Neuronal stem cell (in vitro differentiated cells): ENCODE measurements around the gene GRIFIN.
A peak's percentile ranks its signal among the peaks of the same experiment; 100 is the strongest.

Source experiments
- DNase-seq: peaks from one replicate; pipeline ENCODE4 v3.0.0-alpha.2; 2013; ENCODE audit warnings: low spot score
- H2AFZ ChIP-seq: one replicate; pipeline ENCODE4 v1.6.1; 2013; ENCODE audit warnings: mild to moderate bottlenecking, low read length, inconsistent platforms
- H2AK5ac ChIP-seq: 2 replicates; pipeline ENCODE4 v1.6.1; 2013; ENCODE audit warnings: low read depth, mild to moderate bottlenecking, inconsistent platforms, low read length, moderate library complexity, mixed read lengths
- H2BK120ac ChIP-seq: 2 replicates; pipeline ENCODE4 v1.6.1; 2013; ENCODE audit warnings: low read depth, mild to moderate bottlenecking, inconsistent platforms, low read length, moderate library complexity, mixed read lengths
- H2BK12ac ChIP-seq: one replicate; pipeline ENCODE4 v1.6.1; 2013; ENCODE audit warnings: low read length, inconsistent platforms
- H2BK15ac ChIP-seq: 2 replicates; pipeline ENCODE4 v1.6.1; 2013; ENCODE audit warnings: mild to moderate bottlenecking, low read length, inconsistent platforms, mixed read lengths
- H2BK5ac ChIP-seq: one replicate; pipeline ENCODE4 v1.6.1; 2013; ENCODE audit warnings: inconsistent platforms, mild to moderate bottlenecking, low read length, moderate library complexity
- H3K14ac ChIP-seq: one replicate; pipeline ENCODE4 v1.6.1; 2013; ENCODE audit warnings: low read length, inconsistent platforms
- H3K18ac ChIP-seq: 2 replicates; pipeline ENCODE4 v1.6.1; 2013; ENCODE audit warnings: low read length, inconsistent platforms
- H3K23ac ChIP-seq: 2 replicates; pipeline ENCODE4 v1.6.1; 2013; ENCODE audit warnings: low read depth, mild to moderate bottlenecking, mixed read lengths, low read length, inconsistent platforms; ENCODE audit not compliant: poor library complexity
- H3K27ac ChIP-seq: replicated peaks from 3 replicates; pipeline ENCODE4 v1.5.1; 2013; ENCODE audit warnings: low read length, inconsistent platforms
- H3K27me3 ChIP-seq, 3 experiments: 2 replicates each; pipeline ENCODE4 v1.6.1; 2013; ENCODE audit warnings: low read length in 3 of 3, mild to moderate bottlenecking in 2 of 3, inconsistent platforms in 1 of 3, low read depth in 1 of 3, mixed read lengths in 1 of 3, moderate library complexity in 1 of 3; ENCODE audit not compliant: control insufficient read depth in 3 of 3, insufficient read depth in 3 of 3
- H3K36me3 ChIP-seq, 2 donors: replicated peaks in 1 of 2; 2 replicates each; pipeline ENCODE4 v1.6.1; 2013; ENCODE audit warnings: low read length in 2 of 2; ENCODE audit not compliant: control insufficient read depth in 2 of 2, insufficient read depth in 2 of 2
- H3K4ac ChIP-seq: 2 replicates; pipeline ENCODE4 v1.6.1; 2013; ENCODE audit warnings: inconsistent platforms, mild to moderate bottlenecking, low read length, moderate library complexity
- H3K4me1 ChIP-seq, 2 donors: 1 replicate in 1 of 2; 2 replicates in 1 of 2; pipeline ENCODE4 v1.6.1; 2013; ENCODE audit warnings: low read length in 2 of 2, low read depth in 1 of 2; ENCODE audit not compliant: control insufficient read depth in 2 of 2, insufficient read depth in 1 of 2
- H3K4me2 ChIP-seq: one replicate; pipeline ENCODE4 v1.6.1; 2013; ENCODE audit warnings: mild to moderate bottlenecking, low read length, inconsistent platforms; ENCODE audit not compliant: insufficient read depth, poor library complexity, severe bottlenecking
- H3K4me3 ChIP-seq, 2 donors: 2 replicates each; pipeline ENCODE4 v1.5.1; 2013; ENCODE audit warnings: low read length in 2 of 2, mild to moderate bottlenecking in 2 of 2, inconsistent platforms in 1 of 2, moderate library complexity in 1 of 2
- H3K79me1 ChIP-seq: one replicate; pipeline ENCODE4 v1.6.1; 2013; ENCODE audit warnings: low read depth, mild to moderate bottlenecking, inconsistent platforms, low read length, moderate library complexity
- H3K9ac ChIP-seq: one replicate; pipeline ENCODE4 v1.6.1; 2013; ENCODE audit warnings: mild to moderate bottlenecking, low read depth, low read length, inconsistent platforms; ENCODE audit not compliant: poor library complexity
- H3K9me3 ChIP-seq, 2 donors: replicated peaks in 1 of 2; 2 replicates each; pipeline versions ENCODE3 to v1.6.1; 2013; ENCODE audit warnings: low read length in 2 of 2, mild to moderate bottlenecking in 2 of 2, inconsistent platforms in 1 of 2, low read depth in 1 of 2, mixed read lengths in 1 of 2, moderate library complexity in 1 of 2; ENCODE audit not compliant: control insufficient read depth in 2 of 2, insufficient read depth in 1 of 2
- H4K8ac ChIP-seq: one replicate; pipeline ENCODE4 v1.6.1; 2013; ENCODE audit warnings: low read depth, mild to moderate bottlenecking, inconsistent platforms, low read length, moderate library complexity
- H4K91ac ChIP-seq: one replicate; pipeline ENCODE4 v1.6.1; 2013; ENCODE audit warnings: low read length, low read depth, mild to moderate bottlenecking, inconsistent platforms; ENCODE audit not compliant: poor library complexity
- WGBS, 2 donors: extraction: QIAGEN DNeasy Blood & Tissue Kit; methylation state at CpG; one replicate each; pipeline ENCODE4 v1.1.7; 2013; ENCODE audit warnings: missing lambda C conversion rate in 2 of 2, mixed read lengths in 1 of 2; ENCODE audit not compliant: insufficient read length in 2 of 2, insufficient replicate concordance in 1 of 2; ENCODE audit errors: extremely low coverage in 2 of 2; 5-methylcytosine and 5-hydroxymethylcytosine counted together

The GRIFIN gene

DNA sequence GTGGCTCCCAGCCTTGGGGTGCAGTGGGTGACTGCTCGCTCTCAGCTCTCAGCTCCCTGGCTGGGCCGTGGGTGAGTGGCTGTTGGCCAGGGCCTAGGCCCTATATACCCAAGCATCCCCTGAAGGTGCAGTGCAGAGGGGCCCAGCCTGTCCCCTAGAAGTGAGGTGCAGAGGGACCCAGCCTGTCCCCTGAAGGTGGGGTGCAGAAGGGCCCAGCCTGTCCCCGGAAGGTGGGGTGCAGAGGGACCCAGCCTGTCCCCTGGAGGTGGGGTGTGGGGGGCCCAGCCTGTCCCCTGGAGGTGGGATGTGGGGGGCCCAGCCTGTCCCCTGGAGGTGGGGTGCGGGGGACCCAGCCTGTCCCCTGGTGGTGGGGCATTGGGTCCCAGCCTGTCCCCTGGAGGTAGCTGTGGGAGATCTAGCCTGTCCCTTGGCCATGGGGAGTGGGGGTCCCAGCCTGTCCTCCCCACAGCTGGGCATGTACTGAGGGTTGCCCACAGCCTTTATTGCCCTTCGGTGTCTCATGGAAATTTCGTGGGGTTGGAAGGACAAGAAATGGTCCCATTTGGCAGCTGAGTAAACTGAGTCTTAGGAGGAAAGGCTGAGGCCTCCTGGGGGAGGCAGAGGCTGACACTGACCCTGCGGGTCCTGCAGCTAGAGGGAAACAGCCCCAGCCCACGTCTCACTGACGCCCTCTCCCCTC is 25.9 kb upstream of the GRIFIN start:
- peak overlapping the region; percentile 99 for H3K18ac ChIP-seq
- peak overlapping the region; percentile 57 for H3K9ac ChIP-seq
- H3K4ac ChIP-seq, result peak overlapping the region; percentile 97
- H3K27ac ChIP-seq, result no peak overlapping the region
- peak overlapping the region; percentile 32 for H2BK15ac ChIP-seq
- H2BK5ac ChIP-seq, result peak overlapping the region; percentile 100
- H3K79me1 ChIP-seq, result peaks cover 5% of the 10 kb centered on the region
- H3K14ac ChIP-seq, result peak overlapping the region; percentile 97
- no peak for DNase-seq
- peaks cover 41 to 44% of the 10 kb centered on the region in 2 donors for H3K4me1 ChIP-seq
- H3K27me3 ChIP-seq, result no peaks in the 10 kb centered on the region
- peak overlapping the region; percentile 100 for H2AK5ac ChIP-seq
- H3K4me3 ChIP-seq, result no peak overlapping the region
- H3K9me3 ChIP-seq, result no peaks in the 10 kb centered on the region
- H4K8ac ChIP-seq, result no peak overlapping the region
- H3K23ac ChIP-seq, result peak overlapping the region; percentile 40
- no peaks in the 10 kb centered on the region for H3K36me3 ChIP-seq
- no CpG with 5 or more reads among the region's 9 CpGs for WGBS, 2 donors
- no peak overlapping the region for H3K4me2 ChIP-seq
- peak overlapping the region; percentile 100 for H2BK12ac ChIP-seq
- peak overlapping the region; percentile 95 for H4K91ac ChIP-seq
- H2AFZ ChIP-seq, result no peak overlapping the region
- peak overlapping the region; percentile 73 for H2BK120ac ChIP-seq

DNA sequence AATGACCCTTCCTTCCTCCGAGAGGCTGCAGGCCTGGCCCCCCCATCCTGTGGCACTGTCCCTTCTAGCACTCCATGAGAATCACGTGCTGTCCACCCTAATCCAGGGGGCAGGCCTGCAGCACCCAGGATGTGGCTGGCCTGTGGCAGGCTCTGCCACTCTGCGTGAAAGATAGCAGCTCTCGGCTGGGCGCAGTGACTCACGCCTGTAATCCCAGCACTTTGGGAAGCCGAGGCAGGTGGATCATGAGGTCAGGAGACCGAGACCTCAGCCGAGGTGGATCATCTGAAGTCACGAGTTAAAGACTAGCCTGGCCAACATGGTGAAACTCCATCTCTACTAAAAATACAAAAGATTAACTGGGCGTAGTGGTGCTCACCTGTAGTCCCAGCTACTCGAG is 24.5 kb upstream of the GRIFIN start:
- peak overlapping the region; percentile 100 for H2BK5ac ChIP-seq
- DNase-seq, result no peak
- peak overlapping the region; percentile 88 for H3K9ac ChIP-seq
- peaks cover 5% of the 10 kb centered on the region for H3K79me1 ChIP-seq
- peak overlapping the region; percentile 8 for H3K23ac ChIP-seq
- H4K91ac ChIP-seq, result peak overlapping the region; percentile 99
- H3K36me3 ChIP-seq, result no peaks in the 10 kb centered on the region
- no peaks in the 10 kb centered on the region for H3K27me3 ChIP-seq
- H3K4ac ChIP-seq, result no peak overlapping the region
- no CpG with 5 or more reads among the region's 12 CpGs for whole genome bisulfite sequencing, 2 donors
- H2BK120ac ChIP-seq, result peak overlapping the region; percentile 48
- H3K4me2 ChIP-seq, result no peak overlapping the region
- H4K8ac ChIP-seq, result no peak overlapping the region
- no peaks in the 10 kb centered on the region for H3K9me3 ChIP-seq
- H3K27ac ChIP-seq, result peak overlapping the region; percentile 100
- H3K4me1 ChIP-seq, result peaks cover 50 to 52% of the 10 kb centered on the region in 2 donors
- no peak overlapping the region for H3K4me3 ChIP-seq
- peak overlapping the region; percentile 54 for H2BK15ac ChIP-seq
- peak overlapping the region; percentile 100 for H2BK12ac ChIP-seq
- peak overlapping the region; percentile 1 for H3K14ac ChIP-seq
- peak overlapping the region; percentile 100 for H3K18ac ChIP-seq
- H2AK5ac ChIP-seq, result peak overlapping the region; percentile 63
- H2AFZ ChIP-seq, result peak overlapping the region; percentile 71

DNA sequence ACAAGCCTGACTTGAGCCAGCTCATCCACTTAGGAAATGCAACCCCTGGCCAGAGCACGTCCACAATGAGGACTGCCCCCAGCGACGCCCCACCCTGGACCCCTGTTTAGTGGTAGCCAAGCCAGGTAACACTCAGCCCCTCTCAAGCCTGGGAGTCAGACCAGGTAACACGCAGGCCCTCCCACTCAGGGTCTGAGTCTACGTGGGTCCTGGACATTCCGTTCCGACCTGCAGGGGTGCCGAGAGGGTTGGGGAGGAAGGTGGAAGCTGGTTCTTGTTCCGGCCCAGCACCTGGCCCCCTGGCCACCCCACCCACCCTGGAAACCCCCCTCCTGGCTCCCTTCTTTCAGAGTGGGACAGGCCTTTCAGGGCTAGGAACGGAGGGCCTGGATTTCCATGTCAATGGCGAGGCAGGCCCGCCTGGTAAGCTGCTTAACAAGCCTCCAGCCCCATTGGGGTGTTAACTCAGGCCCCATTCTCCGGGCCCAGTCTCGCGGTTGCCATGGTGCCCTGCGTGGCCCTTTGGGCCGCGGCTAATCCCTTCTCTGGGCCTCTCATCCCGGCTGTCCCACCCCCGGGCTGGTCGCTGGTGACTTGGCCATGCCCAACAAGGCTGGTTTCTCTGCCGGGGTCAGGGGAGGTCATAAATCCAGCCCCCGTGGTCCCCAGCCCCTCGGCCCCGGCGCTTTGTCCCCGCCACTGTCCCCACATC is 23.7 kb upstream of the GRIFIN start:
- peak overlapping the region; percentile 97 for H3K14ac ChIP-seq
- no peaks in the 10 kb centered on the region for H3K27me3 ChIP-seq
- peak overlapping the region; percentile 98 for H4K8ac ChIP-seq
- peaks cover 57 to 58% of the 10 kb centered on the region in 2 donors for H3K4me1 ChIP-seq
- no peaks in the 10 kb centered on the region for H3K9me3 ChIP-seq
- no peak overlapping the region for H3K4me3 ChIP-seq
- WGBS, 2 donors, result no CpG with 5 or more reads among the region's 27 CpGs
- no peaks in the 10 kb centered on the region for H3K36me3 ChIP-seq
- H4K91ac ChIP-seq, result peak overlapping the region; percentile 100
- peak overlapping the region; percentile 100 for H3K18ac ChIP-seq
- peak overlapping the region; percentile 86 for H3K9ac ChIP-seq
- peak overlapping the region; percentile 49 for H3K4me2 ChIP-seq
- H2BK120ac ChIP-seq, result peak overlapping the region; percentile 100
- H3K27ac ChIP-seq, result peak overlapping the region; percentile 100
- H2BK12ac ChIP-seq, result peak overlapping the region; percentile 100
- H3K4ac ChIP-seq, result peak overlapping the region; percentile 100
- peak overlapping the region; percentile 100 for H2AK5ac ChIP-seq
- peak overlapping the region; percentile 100 for H2BK15ac ChIP-seq
- peak overlapping the region; percentile 100 for H2BK5ac ChIP-seq
- H3K79me1 ChIP-seq, result peaks cover 5% of the 10 kb centered on the region
- peak overlapping the region; percentile 71 for H2AFZ ChIP-seq
- H3K23ac ChIP-seq, result no peak overlapping the region
- DNase-seq, result peak; percentile 88

DNA sequence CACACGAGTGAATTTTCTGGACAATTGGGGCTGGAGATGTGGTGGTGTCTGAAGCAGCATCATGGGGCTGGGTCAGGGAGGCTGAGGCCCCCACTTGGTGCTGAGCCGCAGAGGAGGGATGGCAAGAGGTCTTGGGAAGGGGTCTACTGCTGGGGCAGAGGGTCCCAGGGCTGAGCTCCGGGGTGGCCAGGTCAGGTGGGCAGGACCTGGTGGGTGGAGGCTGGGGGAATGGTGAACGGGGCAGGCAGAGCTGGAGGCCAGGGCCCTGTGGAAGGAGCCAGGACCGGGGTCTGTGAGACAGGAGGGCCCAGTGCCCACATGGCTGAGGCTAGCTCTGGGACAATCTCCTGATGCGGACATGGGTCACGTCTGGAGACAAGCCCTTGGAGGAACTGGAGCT is 23.0 kb upstream of the GRIFIN start:
- peak overlapping the region; percentile 97 for H3K14ac ChIP-seq
- H2BK5ac ChIP-seq, result peak overlapping the region; percentile 100
- peak overlapping the region; percentile 98 for H4K8ac ChIP-seq
- H2BK15ac ChIP-seq, result peak overlapping the region; percentile 100
- peak overlapping the region; percentile 100 for H3K4ac ChIP-seq
- H3K23ac ChIP-seq, result peak overlapping the region; percentile 89
- H2AFZ ChIP-seq, result peak overlapping the region; percentile 71
- H2AK5ac ChIP-seq, result peak overlapping the region; percentile 100
- no peak for DNase-seq
- no peaks in the 10 kb centered on the region for H3K27me3 ChIP-seq
- peak overlapping the region in 1 of 2 donors; percentile 19 for H3K4me3 ChIP-seq
- H3K9ac ChIP-seq, result peak overlapping the region; percentile 86
- peak overlapping the region; percentile 100 for H3K27ac ChIP-seq
- H2BK12ac ChIP-seq, result peak overlapping the region; percentile 100
- no CpG with 5 or more reads among the region's 7 CpGs for WGBS, 2 donors
- H3K79me1 ChIP-seq, result peaks cover 5% of the 10 kb centered on the region
- H4K91ac ChIP-seq, result peak overlapping the region; percentile 100
- no peaks in the 10 kb centered on the region for H3K9me3 ChIP-seq
- peak overlapping the region; percentile 100 for H2BK120ac ChIP-seq
- peak overlapping the region; percentile 100 for H3K18ac ChIP-seq
- no peaks in the 10 kb centered on the region for H3K36me3 ChIP-seq
- H3K4me2 ChIP-seq, result no peak overlapping the region
- H3K4me1 ChIP-seq, result peaks cover 61 to 62% of the 10 kb centered on the region in 2 donors
